HepG2 (cell line): ENCODE data around the gene UTS2R. TPM values are rescaled to one million over a fixed set of nuclear protein-coding genes. Genes with fewer than 3 reads are reported as not detected.

Experiments used
- ADNP ChIP-seq: sonication (generic); formaldehyde crosslinking; IDR thresholded peaks from 2 replicates; pipeline ENCODE4 v1.4.0; 2020; ENCODE audit warnings: missing genetic modification reagents
- ARNT ChIP-seq: fragments of 450-650 bp; IDR thresholded peaks from 2 replicates; pipeline ENCODE4 v1.6.1; 2017
- DPF2 ChIP-seq: sonication (generic); formaldehyde crosslinking; IDR thresholded peaks from 2 replicates; pipeline ENCODE4 v1.4.0; 2020; ENCODE audit warnings: mild to moderate bottlenecking, low read depth, missing genetic modification reagents, borderline replicate concordance
- FOXK1 ChIP-seq: sonication (generic); formaldehyde crosslinking; IDR thresholded peaks from 2 replicates; pipeline ENCODE4 v1.4.0; 2020; ENCODE audit warnings: low read depth, missing genetic modification reagents, borderline replicate concordance
- GATA4 ChIP-seq: sonication (generic); IDR thresholded peaks from 2 replicates; pipeline ENCODE4 v1.6.1; 2016; ENCODE audit warnings: antibody characterized with exemption, low read depth, borderline replicate concordance
- HNF1A ChIP-seq, 2 experiments: sonication (generic) in 1 of 2; formaldehyde crosslinking in 1 of 2; IDR thresholded peaks; 2 replicates each; pipeline versions ENCODE4 v1.4.0 to v1.6.1; 2016 to 2020; ENCODE audit warnings: borderline replicate concordance in 1 of 2, low read depth in 1 of 2, mild to moderate bottlenecking in 1 of 2, missing genetic modification reagents in 1 of 2
- KDM1A ChIP-seq: IDR thresholded peaks from 2 replicates; pipeline ENCODE4 v1.6.1; 2016; ENCODE audit warnings: missing compliant biosample characterization
- MEIS1 ChIP-seq: sonication (generic); formaldehyde crosslinking; IDR thresholded peaks from 2 replicates; pipeline ENCODE4 v1.9.0; 2021; ENCODE audit warnings: mild to moderate bottlenecking, missing genetic modification reagents, moderate library complexity, borderline replicate concordance
- PHF8 ChIP-seq: sonication (generic); formaldehyde crosslinking; IDR thresholded peaks from 2 replicates; pipeline ENCODE4 v1.5.0; 2020; ENCODE audit warnings: missing genetic modification reagents
- RNF2 ChIP-seq: fragments of 450-650 bp; conservative IDR thresholded peaks from 2 replicates; pipeline ENCODE4 v1.6.1; 2016; ENCODE audit warnings: low read depth
- TARDBP ChIP-seq: sonication (generic); formaldehyde crosslinking; IDR thresholded peaks from 2 replicates; pipeline ENCODE4 v1.8.0; 2022; ENCODE audit warnings: mild to moderate bottlenecking, missing genetic modification reagents
- ZBTB33 ChIP-seq: sonication (generic); formaldehyde crosslinking; IDR thresholded peaks from 2 replicates; pipeline ENCODE4 v1.4.0; 2020; ENCODE audit warnings: missing genetic modification reagents
- ZBTB49 ChIP-seq: sonication (generic); formaldehyde crosslinking; IDR thresholded peaks from 2 replicates; pipeline ENCODE4 v1.4.0; 2020; ENCODE audit warnings: missing genetic modification reagents, borderline replicate concordance
- ZMYM3 ChIP-seq: sonication (generic); formaldehyde crosslinking; IDR thresholded peaks from 2 replicates; pipeline ENCODE4 v1.5.1; 2020; ENCODE audit warnings: mild to moderate bottlenecking, missing genetic modification reagents
- ZNF687 ChIP-seq: sonication (generic); formaldehyde crosslinking; IDR thresholded peaks from 2 replicates; pipeline ENCODE4 v1.5.1; 2020; ENCODE audit warnings: mild to moderate bottlenecking, missing genetic modification reagents, moderate library complexity
- polyA plus RNA-seq, 8 experiments: library from polyadenylated mRNA; depleted of rRNA in 3 of 8; stranded (reverse) in 7 of 8; unstranded in 1 of 8; fragments of >200 nt; fragmentation: Illumina TruSeq in 4 of 8; extraction: Trizol in 4 of 8; gene quantifications; 2 replicates each; pipeline versions ENCODE4 v1.2.1 to v1.2.3, GENCODE V29; 2011 to 2016; ENCODE audit warnings: low read depth in 4 of 8, missing spikeins in 1 of 8, mixed read lengths in 1 of 8; ENCODE audit not compliant: insufficient read depth in 1 of 8
- total RNA-seq, 5 experiments: library from RNA; depleted of rRNA; stranded (reverse); fragments of >200 nt; fragmentation: Illumina TruSeq; extraction: Trizol; gene quantifications; 2 replicates each; pipeline ENCODE4 v1.2.3, GENCODE V29; 2016; ENCODE audit warnings: low read depth in 1 of 5

The UTS2R gene
- total and polyA plus RNA-seq, 2 of the 13 experiments (the other 11 are each of a cell fraction or from before 2014, with no cell fraction given): 0.13 to 0.15 TPM

GRCh38 chr17:82350182-82351030 lies 21.2 kb upstream of the UTS2R start (continued):
- TF ChIP-seq ZNF687 (CRISPR knock-in tag): 0 out of 2 replicates have a peak, but pooled peaks have one; percentile 24
- 0 out of 2 replicates have a peak, but pooled peaks have one; percentile 2 for TF ChIP-seq PHF8 (CRISPR knock-in tag)
- TF ChIP-seq MEIS1 (CRISPR knock-in tag): 0 out of 2 replicates have a peak, but pooled peaks have one; percentile 46
- no peak for TF ChIP-seq GATA4
- no peak for TF ChIP-seq RNF2
- no peak for TF ChIP-seq KDM1A (CRISPR knock-in tag)
- TF ChIP-seq TARDBP (CRISPR knock-in tag): no peak
- TF ChIP-seq ZBTB33: peak; percentile 79
- TF ChIP-seq ZMYM3 (CRISPR knock-in tag): peak; percentile 63; the same call in 1 of the 2 replicates
- no peak for TF ChIP-seq DPF2 (CRISPR knock-in tag)
- TF ChIP-seq ARNT: no peak
- no peak for TF ChIP-seq HNF1A (IDR thresholded peaks at IDR 0.05; ENCODE audit: low read depth)
- TF ChIP-seq HNF1A (CRISPR knock-in tag; IDR thresholded peaks at IDR 0.05; ENCODE audit: borderline replicate concordance): no peak
- TF ChIP-seq FOXK1: no peak
- no peak for TF ChIP-seq ZBTB49 (CRISPR knock-in tag)
- peak; percentile 19; the same call in 1 of the 2 replicates for TF ChIP-seq ADNP
